Stromal cell of bone marrow (primary cell): ENCODE results near the gene RAB22A.

ENCODE experiments used
- DNase-seq: peaks from one replicate; pipeline ENCODE4 v3.0.0-alpha.2; 2012; ENCODE audit warnings: low read depth

RAB22A gene

DNA sequence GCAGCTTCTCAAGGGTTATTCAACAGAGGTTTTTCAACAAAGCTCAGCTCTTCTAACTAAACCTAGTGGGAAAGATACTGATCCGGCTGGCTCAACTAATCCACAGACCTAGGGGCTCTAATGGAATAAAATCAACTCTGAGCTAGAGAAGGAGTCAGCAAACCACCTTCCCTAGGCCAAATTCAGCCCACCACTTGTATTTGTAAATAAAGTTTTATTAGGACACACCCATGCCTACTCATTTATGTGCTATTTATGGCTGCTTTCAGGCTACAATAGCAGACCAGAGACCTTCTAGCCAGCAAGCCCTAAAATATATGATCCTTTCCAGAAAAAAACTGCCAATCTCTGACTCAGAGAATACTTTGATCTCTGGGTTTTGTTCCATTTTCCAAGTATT, 6.0 kb upstream of the RAB22A start:
- no peak for DNase-seq

DNA sequence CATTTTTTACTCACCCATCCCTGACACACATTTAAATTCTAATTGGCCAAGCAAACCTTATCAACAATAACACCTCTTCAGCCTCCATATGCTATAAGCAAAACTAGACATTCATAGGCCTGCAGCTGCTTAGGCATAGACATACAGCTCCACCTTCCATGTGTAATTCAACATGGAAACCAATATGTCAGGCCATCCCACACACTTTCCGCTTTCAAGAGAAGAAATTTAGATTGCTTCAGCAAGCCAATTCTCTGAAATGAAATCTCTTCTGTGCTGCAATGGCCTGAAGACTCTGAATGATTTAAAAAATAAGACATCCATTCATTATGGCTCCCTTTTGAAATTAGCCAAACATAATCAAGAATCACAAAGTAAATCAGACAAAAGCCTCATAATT, 4.5 kb upstream of the RAB22A start:
- no peak for DNase-seq

DNA sequence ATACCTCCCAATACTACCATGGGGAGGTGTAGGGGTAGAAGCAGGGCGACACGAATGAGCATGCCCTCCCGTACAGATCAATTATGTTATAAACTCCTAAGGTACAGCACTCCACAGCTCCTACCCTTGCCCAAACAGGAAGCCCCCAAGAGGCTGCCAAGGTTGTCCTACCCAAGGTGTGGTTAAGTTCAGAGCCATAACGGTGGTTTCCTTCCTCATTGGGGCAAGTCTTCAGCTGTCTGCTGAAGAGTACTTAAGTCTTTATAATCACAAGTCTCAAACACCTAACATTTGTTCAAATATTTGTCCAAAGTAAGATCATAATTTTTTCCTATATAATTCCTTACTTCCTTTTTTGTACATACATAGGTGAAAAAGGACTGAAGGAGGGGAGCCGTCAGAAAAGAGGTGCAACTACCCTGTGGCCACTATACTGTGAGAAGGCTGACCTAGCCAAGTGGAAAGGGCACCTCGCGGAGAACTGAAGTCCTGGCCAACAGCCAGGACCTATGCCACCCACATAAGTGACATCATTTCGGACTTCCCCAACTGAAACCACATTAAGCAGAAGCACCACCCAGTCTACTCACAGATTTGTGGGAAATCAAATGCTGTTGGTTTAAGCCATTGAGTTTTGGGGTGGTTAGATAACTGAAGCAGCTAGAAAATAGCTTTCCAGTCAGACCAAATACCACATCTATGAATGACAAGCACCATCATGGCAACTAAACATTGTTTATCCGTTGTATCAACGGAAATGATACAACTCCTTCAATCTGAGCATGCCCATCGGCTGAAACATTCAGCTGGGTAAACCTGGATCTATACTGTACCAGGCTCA, 2.9 kb upstream of the RAB22A start:
- peak; percentile 49 for DNase-seq

DNA sequence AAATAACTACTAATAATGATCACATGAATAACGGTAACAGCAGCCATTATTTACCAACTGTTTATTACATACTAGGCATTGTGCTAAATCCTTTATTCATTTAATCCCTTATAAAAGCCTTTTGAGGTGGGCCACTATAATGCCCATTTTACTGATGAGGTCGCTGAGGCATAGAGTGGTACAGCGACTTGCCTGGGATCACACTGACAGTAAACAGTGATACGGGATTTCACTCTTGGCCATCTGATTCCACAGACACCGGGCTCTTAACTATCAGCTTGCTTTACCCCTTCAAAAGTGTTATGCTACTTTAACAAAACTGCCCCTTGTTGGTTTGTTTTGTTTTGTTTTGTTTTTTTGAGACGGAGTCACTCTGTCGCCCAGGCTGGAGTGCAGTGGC, 2.2 kb upstream of the RAB22A start:
- DNase-seq = no peak

DNA sequence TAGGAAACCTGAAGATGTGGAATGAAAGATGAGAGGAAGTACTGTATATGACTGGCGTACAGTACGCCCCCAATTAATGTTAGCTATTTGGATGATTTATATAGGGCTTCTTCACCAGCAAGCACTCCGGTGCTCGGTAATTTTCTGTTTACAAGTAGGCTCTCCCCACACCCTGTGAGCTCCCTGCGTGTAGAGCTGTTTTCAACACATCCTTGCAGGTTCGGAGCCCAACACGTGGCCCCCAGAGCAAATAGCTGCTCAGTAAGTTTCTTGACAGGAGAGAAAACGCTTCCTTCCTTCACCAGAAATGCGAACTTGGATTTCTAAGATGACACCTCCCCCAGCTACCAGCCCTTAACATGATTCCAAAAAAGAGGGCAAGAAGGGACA, 1.2 kb upstream of the RAB22A start:
- no peak for DNase-seq

DNA sequence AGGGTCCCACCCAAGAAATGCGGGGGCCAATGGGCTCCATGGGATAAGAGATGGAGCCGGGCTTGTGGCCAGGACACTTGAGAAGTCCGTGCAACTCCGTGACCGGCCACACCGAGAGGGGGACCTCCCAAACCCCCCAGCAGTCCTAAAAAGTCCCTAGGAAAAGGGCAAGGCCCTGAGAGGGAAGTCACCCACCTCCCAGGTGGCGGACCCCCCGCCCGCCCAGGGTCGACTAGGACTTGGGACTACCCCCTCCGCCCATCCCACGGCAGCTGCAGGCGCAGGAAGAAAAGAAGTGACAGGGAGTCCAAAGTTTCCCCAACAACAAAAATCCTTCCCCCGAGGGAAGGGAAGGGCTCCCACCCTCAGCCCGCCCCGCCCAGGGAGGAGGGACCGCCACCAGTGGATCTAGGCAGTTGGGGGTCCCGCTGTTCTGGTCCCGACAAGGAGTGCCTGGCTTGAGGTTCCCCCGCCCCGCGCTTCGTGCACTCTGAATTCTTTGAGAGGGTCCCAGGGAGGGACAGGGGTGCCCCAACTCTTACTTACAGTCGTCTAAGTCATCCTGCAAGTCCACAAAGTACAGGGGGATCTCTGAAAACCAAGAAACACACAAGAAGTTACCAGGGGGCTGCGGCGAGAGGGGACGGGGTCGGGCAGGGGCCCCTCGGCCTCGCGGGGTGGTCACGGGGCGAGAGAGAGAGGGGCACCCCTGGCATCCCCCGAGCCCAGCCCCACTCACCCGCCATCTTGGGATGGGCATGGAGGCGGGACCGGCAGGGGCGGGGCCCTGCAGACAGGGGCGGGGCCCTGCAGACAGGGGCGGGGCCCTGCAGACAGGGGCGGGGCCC, 611 bp upstream of the RAB22A start:
- DNase-seq = no peak

DNA sequence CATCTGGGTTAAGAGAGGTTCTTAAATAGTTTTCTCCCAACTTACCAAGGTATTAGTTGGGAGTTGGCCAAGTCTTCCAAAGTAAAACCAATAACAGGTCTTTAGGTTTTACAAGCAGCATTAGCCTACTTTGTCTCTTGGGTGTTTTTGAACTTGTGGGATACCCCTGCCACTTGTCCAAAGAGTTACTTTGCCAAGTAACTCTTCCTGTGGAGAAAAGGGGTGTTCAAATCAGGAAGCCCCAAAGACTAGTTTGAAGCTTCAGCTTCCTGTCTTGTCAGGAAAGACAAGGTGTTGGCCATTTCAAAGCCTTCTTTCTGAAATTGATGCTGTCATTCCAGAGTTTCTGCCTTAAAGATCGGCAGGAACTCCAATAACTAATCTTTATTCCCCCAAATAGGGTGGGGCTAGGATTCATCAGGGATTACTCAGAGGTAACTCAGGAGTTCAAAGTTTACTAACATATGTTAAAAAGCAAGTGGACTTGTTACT, 822 bp downstream of the RAB22A start:
- no peak for DNase-seq

DNA sequence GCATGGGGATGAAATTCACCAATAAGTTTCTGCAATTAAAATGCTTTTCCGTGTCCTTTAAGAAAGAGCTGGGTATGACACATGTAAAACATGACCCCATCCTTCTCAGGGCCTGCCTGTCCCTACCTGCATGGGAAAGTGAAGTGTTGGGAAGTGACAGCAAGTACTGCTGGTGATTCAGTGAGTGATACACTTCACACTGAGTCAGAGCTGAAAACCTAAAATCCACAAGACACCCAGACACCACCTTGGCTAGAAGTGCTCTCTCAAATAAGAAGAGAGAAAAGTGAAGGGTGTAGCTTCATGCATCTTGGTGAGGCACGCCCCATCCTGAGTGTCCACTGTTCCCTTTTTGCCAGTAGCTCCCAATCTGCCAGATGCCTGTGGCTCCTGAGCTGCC, 3.3 kb downstream of the RAB22A start:
- no peak for DNase-seq

DNA sequence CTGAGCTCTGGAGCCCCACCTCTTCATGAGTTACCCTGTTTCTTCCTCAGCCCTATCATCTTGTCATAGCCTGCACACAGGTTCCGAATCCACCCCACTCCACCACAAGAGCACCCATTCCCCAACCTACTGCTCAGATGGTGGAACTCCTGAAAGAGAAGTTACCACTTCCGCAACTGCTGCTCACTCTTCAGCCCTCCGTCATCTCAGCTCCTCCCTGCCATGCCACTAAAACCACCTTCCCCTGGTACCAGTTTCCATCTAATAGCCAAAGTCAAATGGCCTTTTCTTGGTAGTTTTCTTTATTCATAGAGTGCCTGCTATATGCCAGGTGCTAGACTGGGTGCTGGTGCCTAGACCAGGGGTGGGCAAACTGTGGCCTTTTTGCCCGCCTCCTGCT, 3.9 kb downstream of the RAB22A start:
- DNase-seq = no peak

DNA sequence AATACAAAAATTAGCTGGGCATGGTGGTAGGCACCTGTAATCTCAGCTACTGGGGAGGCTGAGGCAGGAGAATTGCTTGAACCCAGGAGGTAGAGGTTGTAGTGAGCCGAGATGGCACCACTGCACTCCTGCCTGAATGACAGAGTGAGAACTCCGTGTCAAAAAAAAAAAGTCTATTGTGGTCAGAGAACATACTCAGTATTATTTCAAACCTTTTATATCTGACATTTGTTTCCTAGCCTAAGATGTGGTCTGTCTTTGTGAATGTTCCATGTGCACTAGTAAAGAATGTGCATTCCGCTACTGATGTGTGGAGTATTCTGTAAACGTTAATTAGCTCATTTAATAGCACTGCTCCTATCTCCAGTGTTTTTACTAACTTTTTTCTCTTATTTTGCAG, 11.7 kb downstream of the RAB22A start:
- no peak for DNase-seq

DNA sequence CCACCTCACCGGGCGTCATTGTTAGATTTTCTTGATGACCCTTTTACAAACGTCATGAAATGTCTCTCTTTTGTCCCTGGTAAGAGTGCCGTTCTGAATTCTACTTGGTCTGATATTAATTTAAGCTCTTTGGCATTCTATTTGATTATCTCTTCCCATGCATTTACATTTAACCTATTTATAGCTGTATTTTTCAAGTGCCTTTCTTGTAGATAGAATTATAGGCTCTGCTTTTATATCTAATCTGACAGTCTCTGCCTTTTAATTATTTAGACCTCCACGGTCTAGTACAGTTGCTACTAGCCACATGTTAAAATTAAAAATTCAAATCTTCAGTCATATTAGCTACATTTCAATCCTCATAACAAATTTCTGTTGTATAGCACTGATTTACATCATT, 12.6 kb downstream of the RAB22A start:
- DNase-seq = no peak

DNA sequence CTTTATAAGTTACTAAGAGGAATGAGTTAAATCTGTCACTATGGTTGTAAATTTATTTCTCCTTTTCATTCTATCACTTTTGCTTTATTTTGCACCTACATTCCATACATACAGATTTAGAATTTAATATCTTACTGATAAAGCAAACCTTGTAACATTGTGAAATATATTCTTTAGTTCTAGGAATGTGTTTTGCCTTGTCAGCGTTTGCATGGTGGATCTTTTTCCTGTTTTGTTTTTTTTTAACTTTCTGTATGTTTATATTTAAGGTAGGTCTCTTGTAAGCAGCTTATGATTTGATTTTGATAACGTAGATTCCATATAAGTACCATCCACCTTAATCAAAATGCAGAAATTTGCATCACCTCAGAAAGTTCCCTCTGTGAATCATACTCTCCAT, 16.4 kb downstream of the RAB22A start:
- no peak for DNase-seq

DNA sequence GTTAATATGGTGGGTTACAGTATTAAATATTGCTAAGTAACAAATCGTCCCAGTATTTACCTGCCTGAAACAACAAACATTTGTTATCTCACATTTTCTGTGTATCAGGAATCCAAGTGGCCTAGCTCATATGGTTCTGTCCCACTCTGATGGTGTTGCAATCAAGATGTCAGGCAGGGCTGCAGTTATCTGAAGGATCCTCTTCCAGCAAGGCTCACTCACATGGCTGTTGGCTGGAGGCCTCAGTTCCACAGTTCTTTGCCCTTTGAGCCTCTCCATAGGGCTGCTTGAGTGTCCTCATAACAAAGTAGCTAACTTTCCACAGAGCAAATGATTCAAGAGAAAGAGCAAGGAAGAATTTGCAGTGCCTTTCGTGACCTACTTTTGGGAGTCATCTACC, 17.7 kb downstream of the RAB22A start:
- no peak for DNase-seq

DNA sequence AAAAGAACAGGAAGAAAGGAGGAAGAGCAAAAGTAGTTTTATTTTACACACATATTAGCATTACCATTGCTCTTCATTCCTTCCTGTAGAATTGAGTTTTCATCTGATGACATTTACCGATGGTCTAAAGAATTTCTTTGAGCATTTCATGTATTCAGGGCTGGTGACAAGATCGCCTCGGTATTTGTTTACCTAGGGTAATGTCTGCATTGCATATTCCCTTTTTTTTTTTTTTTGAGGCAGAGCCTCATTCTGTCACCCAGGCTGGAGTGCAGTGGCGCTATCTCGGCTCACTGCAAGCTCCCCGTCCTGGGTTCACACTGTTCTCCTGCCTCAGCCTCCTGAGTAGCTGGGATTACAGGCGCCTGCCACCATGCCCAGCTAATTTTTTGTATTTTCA, 19.3 kb downstream of the RAB22A start:
- no peak for DNase-seq

DNA sequence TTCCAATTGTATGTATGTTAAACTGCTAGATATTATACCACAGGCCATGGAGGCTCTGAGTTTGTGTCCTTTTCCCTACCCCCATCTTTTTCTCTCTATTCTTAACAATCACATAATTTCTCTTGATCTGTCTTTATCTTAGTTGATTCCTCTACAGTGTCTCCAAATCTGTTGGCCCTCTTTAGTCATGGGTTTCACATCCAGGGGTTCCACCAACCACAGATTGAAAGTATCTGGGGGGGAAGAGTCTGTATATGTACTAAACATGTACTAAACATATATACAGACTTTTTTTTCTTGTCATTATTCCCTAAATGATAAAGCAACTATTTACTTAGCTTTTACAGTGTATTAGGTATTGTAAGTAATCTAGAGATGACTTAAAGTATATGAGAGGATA, 20.2 kb downstream of the RAB22A start:
- DNase-seq = no peak

DNA sequence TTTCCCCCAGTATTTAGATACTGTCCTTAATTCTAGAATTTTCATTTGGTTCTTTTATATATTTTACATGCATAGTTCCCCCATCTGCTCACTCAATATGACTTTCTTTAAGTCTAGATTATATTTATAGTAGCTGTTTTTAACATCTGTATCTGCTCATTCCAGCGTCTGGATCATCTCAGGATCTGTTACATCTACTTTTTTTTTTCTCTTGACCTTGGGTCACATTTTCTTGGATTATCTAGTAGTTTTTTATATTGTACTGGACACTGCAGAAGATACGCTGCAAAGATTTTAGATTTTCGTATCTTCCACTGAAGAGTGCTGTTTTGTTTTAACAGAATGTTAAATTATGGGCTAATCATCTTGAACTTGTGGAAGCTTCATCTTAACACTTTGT, 20.7 kb downstream of the RAB22A start:
- DNase-seq = no peak

DNA sequence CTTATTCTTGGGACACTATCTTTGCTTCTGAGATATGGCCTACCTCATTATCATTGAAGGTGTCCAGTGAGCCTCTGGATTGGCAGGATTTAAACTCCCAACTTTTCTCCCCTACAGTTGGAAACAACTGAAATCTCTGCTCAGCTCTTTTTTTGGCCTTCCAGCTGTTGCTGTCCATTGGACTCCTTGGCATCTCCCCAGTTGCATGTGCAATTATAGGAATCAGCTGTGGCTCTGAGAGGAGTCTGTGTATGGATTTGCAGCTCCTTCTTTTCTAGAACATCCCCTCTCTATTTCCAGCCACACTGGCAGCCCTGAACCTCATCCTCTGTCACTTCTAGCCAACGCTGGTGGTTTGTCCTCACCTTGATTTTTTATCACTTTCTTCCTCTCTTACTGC, 21.2 kb downstream of the RAB22A start:
- no peak for DNase-seq

DNA sequence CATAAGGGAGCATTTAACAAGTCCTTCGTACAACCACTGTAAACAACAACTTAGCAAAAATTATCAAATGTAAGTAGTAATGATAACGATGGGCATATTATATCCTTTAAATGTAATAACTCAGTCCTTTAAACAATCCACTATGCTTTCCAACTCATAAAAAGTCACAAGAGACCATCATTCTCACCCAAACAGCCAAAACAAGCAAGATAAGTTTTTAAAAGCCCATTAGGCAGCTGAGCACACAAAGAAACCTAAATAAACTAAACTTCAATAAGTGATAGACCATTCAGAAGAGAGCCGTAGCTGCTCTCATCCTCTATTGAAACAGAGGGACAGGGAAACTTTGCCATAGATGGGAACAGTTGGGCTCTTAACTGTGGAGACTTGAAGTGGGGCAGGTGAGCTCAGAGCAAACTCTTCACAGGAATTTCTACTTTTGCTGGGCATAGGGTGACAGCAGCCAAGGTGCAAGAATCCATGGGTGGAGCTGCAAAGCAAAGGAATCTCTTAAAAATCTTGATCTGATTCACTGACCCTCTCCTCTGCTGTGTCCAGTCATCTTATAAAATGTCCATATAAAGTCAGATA, 22.5 kb downstream of the RAB22A start:
- no peak for DNase-seq

DNA sequence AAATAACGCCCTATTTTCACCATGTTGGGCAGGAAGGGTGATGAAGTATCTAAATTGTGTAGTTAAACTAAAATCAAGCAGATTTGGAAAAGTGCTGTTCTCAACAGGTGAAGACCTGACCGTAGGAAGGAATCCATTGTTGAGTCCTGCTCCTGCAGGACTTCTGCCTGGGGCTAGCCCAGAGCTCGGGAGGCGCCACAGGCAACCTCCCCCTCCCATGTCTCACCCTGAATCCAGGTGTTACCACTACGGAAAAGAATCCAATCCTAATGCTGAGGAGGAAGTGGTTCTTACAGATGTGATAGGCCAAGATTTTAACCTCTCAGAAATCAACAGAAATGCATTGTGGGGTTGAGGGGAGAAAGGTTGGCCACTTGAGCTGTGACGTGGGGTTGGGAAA, 30.2 kb downstream of the RAB22A start:
- no peak for DNase-seq

DNA sequence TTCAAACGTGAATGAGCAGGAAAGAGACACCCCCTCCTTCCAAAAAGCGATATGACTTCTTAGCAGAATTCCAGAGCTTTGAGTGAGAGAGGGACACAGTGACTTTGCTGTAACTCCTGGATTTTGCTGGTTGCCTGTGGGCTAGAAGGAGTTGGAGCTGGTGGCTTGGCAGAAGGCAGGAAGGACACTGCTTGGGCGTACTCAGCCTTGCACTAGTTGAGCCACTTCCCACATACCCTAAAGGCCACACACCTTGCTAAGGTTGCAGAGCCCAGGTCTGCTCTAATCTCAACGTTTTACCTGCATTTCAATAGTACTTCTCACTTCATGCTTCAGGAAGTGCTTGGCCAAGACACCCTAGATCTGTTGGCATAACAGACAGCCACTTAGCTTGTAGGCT, 30.6 kb downstream of the RAB22A start:
- DNase-seq = no peak

DNA sequence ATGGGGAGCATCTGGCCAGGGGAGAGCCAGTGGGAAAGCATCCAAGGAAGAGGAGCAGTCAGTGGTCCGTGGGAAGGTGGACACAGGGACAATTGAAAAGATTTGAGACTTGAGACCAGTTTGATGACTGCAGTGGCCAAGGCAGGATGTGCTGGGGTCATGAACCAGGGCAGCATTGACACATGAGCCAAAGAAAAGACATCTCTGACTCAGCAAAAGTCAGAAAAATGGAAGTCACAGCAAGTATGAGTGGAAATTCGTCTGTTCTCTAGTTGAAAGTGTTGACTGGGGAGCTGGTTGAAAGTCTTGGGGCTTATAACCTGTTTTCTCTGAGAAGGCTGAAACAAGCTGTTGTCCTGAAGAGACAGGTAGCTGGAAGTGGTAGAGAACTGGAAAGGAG, 31.3 kb downstream of the RAB22A start:
- DNase-seq = no peak

DNA sequence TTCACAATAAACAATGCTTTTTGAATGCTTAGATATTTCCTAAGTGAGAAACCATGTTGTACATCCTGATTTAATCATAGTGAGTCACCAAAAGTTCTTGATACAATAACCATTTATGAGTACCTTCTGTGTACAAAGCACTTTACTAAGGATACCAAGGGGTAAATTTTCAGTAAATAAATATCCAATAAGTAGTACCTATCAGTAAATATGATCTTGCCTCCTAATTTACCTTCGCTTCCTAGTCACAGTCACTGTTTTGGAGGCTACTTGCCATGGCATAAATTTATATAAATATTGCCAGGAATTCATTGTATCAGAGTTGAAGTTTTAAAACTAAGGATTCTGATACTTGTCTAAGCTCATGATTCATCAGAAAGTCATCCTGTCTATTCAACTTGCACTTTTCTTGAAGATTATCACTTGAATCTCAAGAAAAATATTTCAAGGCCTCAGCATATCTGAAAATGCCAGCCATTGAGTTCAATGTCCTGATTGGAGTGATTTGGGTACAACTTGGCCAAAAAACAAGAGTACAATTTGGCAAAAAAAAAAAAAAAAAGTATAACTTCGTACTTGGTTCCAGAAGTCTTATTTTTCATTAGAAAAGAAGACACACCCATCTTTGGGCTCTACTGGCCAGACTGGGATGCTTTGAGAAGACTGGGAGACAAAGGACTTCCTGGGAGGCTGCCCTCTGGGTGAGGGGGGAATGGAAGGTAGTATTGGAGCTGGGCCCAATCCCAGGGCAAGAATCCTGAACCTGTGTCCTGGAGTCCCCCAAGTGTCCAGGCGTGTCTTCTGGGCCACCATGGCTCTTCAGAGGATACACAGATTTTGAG, 32.8 kb downstream of the RAB22A start:
- DNase-seq = no peak
